Measurements from ENCODE around the gene ABCA10.
"Not testable (repeated sequence)": the region's sequence is repeated elsewhere in the genome, so short reads cannot be mapped to it uniquely, and the experiment has no call there.

Gene ABCA10, protein sequence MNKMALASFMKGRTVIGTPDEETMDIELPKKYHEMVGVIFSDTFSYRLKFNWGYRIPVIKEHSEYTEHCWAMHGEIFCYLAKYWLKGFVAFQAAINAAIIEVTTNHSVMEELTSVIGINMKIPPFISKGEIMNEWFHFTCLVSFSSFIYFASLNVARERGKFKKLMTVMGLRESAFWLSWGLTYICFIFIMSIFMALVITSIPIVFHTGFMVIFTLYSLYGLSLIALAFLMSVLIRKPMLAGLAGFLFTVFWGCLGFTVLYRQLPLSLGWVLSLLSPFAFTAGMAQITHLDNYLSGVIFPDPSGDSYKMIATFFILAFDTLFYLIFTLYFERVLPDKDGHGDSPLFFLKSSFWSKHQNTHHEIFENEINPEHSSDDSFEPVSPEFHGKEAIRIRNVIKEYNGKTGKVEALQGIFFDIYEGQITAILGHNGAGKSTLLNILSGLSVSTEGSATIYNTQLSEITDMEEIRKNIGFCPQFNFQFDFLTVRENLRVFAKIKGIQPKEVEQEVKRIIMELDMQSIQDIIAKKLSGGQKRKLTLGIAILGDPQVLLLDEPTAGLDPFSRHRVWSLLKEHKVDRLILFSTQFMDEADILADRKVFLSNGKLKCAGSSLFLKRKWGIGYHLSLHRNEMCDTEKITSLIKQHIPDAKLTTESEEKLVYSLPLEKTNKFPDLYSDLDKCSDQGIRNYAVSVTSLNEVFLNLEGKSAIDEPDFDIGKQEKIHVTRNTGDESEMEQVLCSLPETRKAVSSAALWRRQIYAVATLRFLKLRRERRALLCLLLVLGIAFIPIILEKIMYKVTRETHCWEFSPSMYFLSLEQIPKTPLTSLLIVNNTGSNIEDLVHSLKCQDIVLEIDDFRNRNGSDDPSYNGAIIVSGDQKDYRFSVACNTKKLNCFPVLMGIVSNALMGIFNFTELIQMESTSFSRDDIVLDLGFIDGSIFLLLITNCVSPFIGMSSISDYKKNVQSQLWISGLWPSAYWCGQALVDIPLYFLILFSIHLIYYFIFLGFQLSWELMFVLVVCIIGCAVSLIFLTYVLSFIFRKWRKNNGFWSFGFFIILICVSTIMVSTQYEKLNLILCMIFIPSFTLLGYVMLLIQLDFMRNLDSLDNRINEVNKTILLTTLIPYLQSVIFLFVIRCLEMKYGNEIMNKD (N-terminal part only)

GRCh38 chr17:69228576-69228975, at the start of gene ABCA10:
Gene ABCA10 (minus strand): TSS chr17:69228824. CDS start chr17:69225358, 3,466 bp downstream.
- Histone ChIP-seq H3K27ac (ENCODE audit: low read length) (no peak within 1 kb of the TSS), H3K9me3 (ENCODE audit: control insufficient read depth, low read depth, low read length) (no peaks in the 10 kb centered on the region), H3K27me3 (ENCODE audit: control insufficient read depth, insufficient read depth, low read length) (no peaks in the 10 kb centered on the region), H3K4me3 (ENCODE audit: low read length) (no peak within 1 kb of the TSS), H3K4me1 (ENCODE audit: control insufficient read depth, low read depth, low read length) (no peaks in the 10 kb centered on the region), H3K9ac (ENCODE audit: low read length) (no peak within 1 kb of the TSS), H3K36me3 (ENCODE audit: control insufficient read depth, low read depth, low read length) (no peaks in the 10 kb centered on the region)

- H3K36me3 ChIP-seq (ENCODE audit: control insufficient read depth, low read depth, low read length); H3K4me3 ChIP-seq (ENCODE audit: low read length); H3K9ac ChIP-seq (ENCODE audit: low read length); H3K27ac ChIP-seq (ENCODE audit: low read length); H3K9me3 ChIP-seq (ENCODE audit: control insufficient read depth, low read depth, low read length); H3K4me1 ChIP-seq (ENCODE audit: control insufficient read depth, low read depth, low read length); H3K27me3 ChIP-seq (ENCODE audit: control insufficient read depth, insufficient read depth, low read length): not testable (repeated sequence)
These were observed 47.7 kb upstream of the ABCA10 start for GRCh38 chr17:69276279-69276678.

DNA sequence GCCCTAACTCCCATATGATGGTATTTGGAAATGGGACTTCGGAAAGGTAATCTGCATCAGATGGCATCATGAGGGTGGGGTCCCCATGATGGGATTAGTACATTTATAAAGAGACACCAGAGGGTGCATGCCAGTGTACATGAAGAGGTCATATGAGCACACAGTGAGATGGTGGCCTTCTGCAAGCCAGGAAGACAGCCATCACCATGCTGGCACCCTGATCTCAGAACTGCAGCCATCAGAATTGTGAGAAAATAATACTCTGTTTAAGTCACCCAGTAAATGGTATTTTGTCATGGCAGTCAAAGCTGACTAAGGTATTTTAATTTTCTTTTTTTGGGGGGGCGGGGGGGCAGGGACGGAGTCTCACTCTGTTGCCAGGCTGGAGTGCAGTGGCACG, 47.1 kb upstream of the ABCA10 start:
- Histone ChIP-seq H3K36me3 (ENCODE audit: control insufficient read depth, low read depth, low read length) (no peaks in the 10 kb centered on the region), H3K27ac (ENCODE audit: low read length) (no peak overlapping the region), H3K9me3 (ENCODE audit: control insufficient read depth, low read depth, low read length) (no peaks in the 10 kb centered on the region), H3K9ac (ENCODE audit: low read length) (no peak overlapping the region), H3K4me1 (ENCODE audit: control insufficient read depth, low read depth, low read length) (no peaks in the 10 kb centered on the region), H3K27me3 (ENCODE audit: control insufficient read depth, insufficient read depth, low read length) (no peaks in the 10 kb centered on the region), H3K4me3 (ENCODE audit: low read length) (no peak overlapping the region)

GRCh38 chr17:69271023-69271422, 42.4 kb upstream of the ABCA10 start:
- no peaks in the 10 kb centered on the region for H3K27me3 ChIP-seq (ENCODE audit: control insufficient read depth, insufficient read depth, low read length)
- H3K9ac ChIP-seq (ENCODE audit: low read length): no peak overlapping the region
- H3K4me3 ChIP-seq (ENCODE audit: low read length): no peak overlapping the region
- H3K4me1 ChIP-seq (ENCODE audit: control insufficient read depth, low read depth, low read length): no peaks in the 10 kb centered on the region
- no peak overlapping the region for H3K27ac ChIP-seq (ENCODE audit: low read length)
- no peaks in the 10 kb centered on the region for H3K36me3 ChIP-seq (ENCODE audit: control insufficient read depth, low read depth, low read length)
- no peaks in the 10 kb centered on the region for H3K9me3 ChIP-seq (ENCODE audit: control insufficient read depth, low read depth, low read length)

DNA sequence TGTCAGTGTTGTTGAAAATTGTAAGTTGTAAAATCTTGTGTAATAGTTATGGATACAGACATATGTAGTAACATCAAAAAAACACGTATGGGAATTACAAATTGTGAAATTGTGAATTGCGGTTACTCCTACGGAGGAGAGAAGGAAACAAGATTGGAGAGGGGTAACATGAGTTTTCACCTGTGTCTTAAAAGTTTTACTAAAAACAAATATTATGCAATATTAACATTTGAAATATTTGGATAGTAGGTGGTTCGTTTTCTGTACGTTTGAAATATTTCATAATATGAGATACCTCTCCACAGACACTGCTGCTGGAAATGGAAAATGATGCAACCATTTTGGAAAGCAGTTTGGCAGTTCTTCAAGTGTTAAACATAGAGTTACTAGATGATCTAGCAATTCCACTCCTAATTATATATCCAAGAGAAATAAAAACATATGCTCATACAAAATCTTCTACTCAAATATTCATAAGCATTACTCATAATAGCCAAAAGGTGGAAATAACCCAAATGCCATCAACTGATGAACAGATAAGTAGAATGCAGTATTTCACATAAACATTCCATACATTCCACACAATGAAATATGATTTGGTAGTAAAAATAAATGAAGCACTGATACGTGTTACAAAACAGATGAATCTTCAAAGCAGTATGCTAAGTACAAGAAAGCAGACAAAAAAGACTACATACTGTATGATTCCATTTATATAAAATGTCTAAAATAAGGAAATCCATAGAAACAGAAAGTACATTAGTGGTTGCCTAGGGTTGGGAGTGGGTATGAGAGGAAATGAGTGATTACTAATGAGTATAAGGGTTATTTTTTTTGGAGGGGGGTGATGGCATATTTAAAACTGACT, 40.7 kb upstream of the ABCA10 start:
- Histone ChIP-seq H3K27me3 (ENCODE audit: control insufficient read depth, insufficient read depth, low read length) (no peaks in the 10 kb centered on the region), H3K4me1 (ENCODE audit: control insufficient read depth, low read depth, low read length) (no peaks in the 10 kb centered on the region), H3K9me3 (ENCODE audit: control insufficient read depth, low read depth, low read length) (no peaks in the 10 kb centered on the region), H3K4me3 (ENCODE audit: low read length) (no peak overlapping the region), H3K9ac (ENCODE audit: low read length) (no peak overlapping the region), H3K27ac (ENCODE audit: low read length) (no peak overlapping the region), H3K36me3 (ENCODE audit: control insufficient read depth, low read depth, low read length) (no peaks in the 10 kb centered on the region)

DNA sequence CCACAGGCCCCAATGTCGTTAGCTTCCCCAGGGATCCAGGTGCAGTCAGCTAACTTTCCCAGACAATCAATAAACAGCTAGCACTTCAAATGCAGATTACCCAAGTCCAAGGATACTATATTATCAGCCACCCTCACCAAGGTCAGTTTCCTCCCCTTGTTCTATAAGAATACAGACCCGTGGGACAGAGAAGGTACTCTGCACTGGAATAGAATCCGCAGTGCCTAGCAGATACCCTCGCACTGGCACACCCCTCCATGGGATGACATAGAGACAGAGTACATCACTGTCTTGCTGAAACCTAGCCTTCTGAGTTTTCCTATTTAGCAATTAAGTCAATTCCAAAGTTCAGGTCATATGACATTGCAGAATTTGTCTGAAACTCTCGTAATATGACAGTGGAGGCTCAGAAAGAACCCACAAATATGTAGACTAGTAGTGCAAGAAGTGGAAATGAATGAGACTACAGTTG, 40.0 kb upstream of the ABCA10 start:
- H3K27me3 ChIP-seq (ENCODE audit: control insufficient read depth, insufficient read depth, low read length): no peaks in the 10 kb centered on the region
- no peaks in the 10 kb centered on the region for H3K4me1 ChIP-seq (ENCODE audit: control insufficient read depth, low read depth, low read length)
- H3K9me3 ChIP-seq (ENCODE audit: control insufficient read depth, low read depth, low read length): no peaks in the 10 kb centered on the region
- H3K9ac ChIP-seq (ENCODE audit: low read length): no peak overlapping the region
- no peaks in the 10 kb centered on the region for H3K36me3 ChIP-seq (ENCODE audit: control insufficient read depth, low read depth, low read length)
- no peak overlapping the region for H3K27ac ChIP-seq (ENCODE audit: low read length)
- no peak overlapping the region for H3K4me3 ChIP-seq (ENCODE audit: low read length)

DNA sequence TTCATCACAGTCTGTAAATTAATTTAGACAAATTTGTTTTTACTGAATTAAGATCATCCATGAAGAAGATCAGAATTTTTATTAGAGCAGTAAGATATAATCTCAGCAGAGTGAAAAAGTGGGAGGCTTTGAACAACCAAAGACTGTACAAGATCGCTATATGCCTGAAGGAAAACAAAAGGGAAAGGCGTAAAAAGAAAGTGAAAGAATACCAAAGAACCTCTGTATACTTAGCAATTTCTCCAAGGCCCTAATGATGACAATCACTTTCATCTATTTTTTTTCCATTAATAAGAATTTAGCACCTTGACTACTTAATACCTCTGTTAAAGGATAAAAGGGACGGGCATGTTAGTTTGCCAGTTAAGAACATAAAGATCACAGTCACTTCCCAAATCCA, 38.6 kb upstream of the ABCA10 start:
- Histone ChIP-seq H3K36me3 (ENCODE audit: control insufficient read depth, low read depth, low read length) (no peaks in the 10 kb centered on the region), H3K9ac (ENCODE audit: low read length) (no peak overlapping the region), H3K4me1 (ENCODE audit: control insufficient read depth, low read depth, low read length) (no peaks in the 10 kb centered on the region), H3K27me3 (ENCODE audit: control insufficient read depth, insufficient read depth, low read length) (no peaks in the 10 kb centered on the region), H3K4me3 (ENCODE audit: low read length) (no peak overlapping the region), H3K27ac (ENCODE audit: low read length) (no peak overlapping the region), H3K9me3 (ENCODE audit: control insufficient read depth, low read depth, low read length) (no peaks in the 10 kb centered on the region)

- Histone ChIP-seq H3K27ac (ENCODE audit: low read length) (no peak overlapping the region), H3K9me3 (ENCODE audit: control insufficient read depth, low read depth, low read length) (no peaks in the 10 kb centered on the region), H3K4me3 (ENCODE audit: low read length) (no peak overlapping the region), H3K9ac (ENCODE audit: low read length) (no peak overlapping the region), H3K27me3 (ENCODE audit: control insufficient read depth, insufficient read depth, low read length) (no peaks in the 10 kb centered on the region), H3K4me1 (ENCODE audit: control insufficient read depth, low read depth, low read length) (no peaks in the 10 kb centered on the region), H3K36me3 (ENCODE audit: control insufficient read depth, low read depth, low read length) (no peaks in the 10 kb centered on the region)
These were observed 37.2 kb upstream of the ABCA10 start for GRCh38 chr17:69265873-69266272.

DNA sequence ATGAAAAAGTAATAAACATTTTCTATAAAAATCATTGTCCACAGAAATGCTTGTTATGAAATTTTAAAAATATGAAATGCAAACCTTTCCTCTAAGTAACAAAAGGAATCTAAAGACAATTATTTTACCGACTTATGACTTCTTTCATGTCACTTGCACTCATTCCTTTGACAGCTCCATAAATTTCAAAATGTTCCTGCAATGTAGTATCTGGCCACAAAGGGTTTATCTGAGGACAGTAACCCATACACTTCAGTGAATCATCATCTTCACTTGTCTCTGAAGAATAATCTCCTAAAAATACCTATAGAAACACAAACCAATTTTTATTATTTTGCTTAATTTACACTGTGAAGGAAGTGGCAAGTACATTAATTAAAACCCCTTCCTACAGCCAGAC, 25.6 kb upstream of the ABCA10 start:
- Histone ChIP-seq H3K27ac (ENCODE audit: low read length) (no peak overlapping the region), H3K4me1 (ENCODE audit: control insufficient read depth, low read depth, low read length) (no peaks in the 10 kb centered on the region), H3K9me3 (ENCODE audit: control insufficient read depth, low read depth, low read length) (no peaks in the 10 kb centered on the region), H3K4me3 (ENCODE audit: low read length) (no peak overlapping the region), H3K36me3 (ENCODE audit: control insufficient read depth, low read depth, low read length) (no peaks in the 10 kb centered on the region), H3K27me3 (ENCODE audit: control insufficient read depth, insufficient read depth, low read length) (no peaks in the 10 kb centered on the region), H3K9ac (ENCODE audit: low read length) (no peak overlapping the region)

DNA sequence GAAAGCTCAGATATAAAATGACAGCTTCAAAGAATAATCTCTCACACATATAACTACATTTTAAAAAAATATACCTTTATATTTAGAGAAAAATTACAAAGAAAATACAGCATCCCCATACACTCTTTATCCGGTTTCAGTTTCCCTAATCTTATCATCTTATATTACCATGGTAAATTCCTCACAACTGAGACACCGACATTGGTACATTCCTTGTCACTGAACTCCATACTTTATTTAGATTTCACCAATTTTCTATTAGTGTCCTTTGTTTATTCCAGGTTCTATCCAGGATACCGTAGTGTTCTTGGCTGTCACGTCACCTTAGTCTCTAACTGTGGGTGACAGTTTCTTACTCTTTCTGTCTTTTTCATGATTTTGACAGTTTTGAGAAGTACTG, 22.0 kb upstream of the ABCA10 start:
- Histone ChIP-seq H3K9ac (ENCODE audit: low read length) (no peak overlapping the region), H3K4me3 (ENCODE audit: low read length) (no peak overlapping the region), H3K27ac (ENCODE audit: low read length) (no peak overlapping the region), H3K36me3 (ENCODE audit: control insufficient read depth, low read depth, low read length) (no peaks in the 10 kb centered on the region), H3K4me1 (ENCODE audit: control insufficient read depth, low read depth, low read length) (no peaks in the 10 kb centered on the region), H3K27me3 (ENCODE audit: control insufficient read depth, insufficient read depth, low read length) (no peaks in the 10 kb centered on the region), H3K9me3 (ENCODE audit: control insufficient read depth, low read depth, low read length) (no peaks in the 10 kb centered on the region)
